ACC112 (cell line): Measurements from ENCODE around the gene SHISA6.

Experiments used
- H2AFZ ChIP-seq: fragments of 200-600 bp; sonication (generic); one replicate; pipeline ENCODE4 v1.6.0; 2017; ENCODE audit warnings: antibody characterized with exemption, low read length; ENCODE audit not compliant: unreplicated experiment
- H3K27ac ChIP-seq: fragments of 200-600 bp; sonication (generic); 2 replicates; pipeline ENCODE4 v1.5.1; 2014; ENCODE audit warnings: low read depth, mild to moderate bottlenecking, antibody characterized with exemption, low read length, moderate library complexity
- H3K27me3 ChIP-seq: fragments of 200-600 bp; sonication (generic); 2 replicates; pipeline ENCODE4 v1.6.1; 2014; ENCODE audit warnings: mild to moderate bottlenecking, antibody characterized with exemption, low read length, moderate library complexity, mixed read lengths; ENCODE audit not compliant: insufficient read depth
- H3K36me3 ChIP-seq: fragments of 200-600 bp; sonication (generic); 2 replicates; pipeline ENCODE4 v1.6.1; 2016; ENCODE audit warnings: mild to moderate bottlenecking, antibody characterized with exemption, low read length, moderate library complexity, mixed read lengths; ENCODE audit not compliant: insufficient read depth
- H3K4me1 ChIP-seq: fragments of 200-600 bp; sonication (generic); one replicate; pipeline ENCODE4 v1.6.1; 2016; ENCODE audit warnings: low read length, mixed read lengths; ENCODE audit not compliant: insufficient read depth, unreplicated experiment, control insufficient read depth
- H3K4me3 ChIP-seq: fragments of 200-600 bp; sonication (generic); 2 replicates; pipeline ENCODE4 v1.5.1; 2014; ENCODE audit warnings: mild to moderate bottlenecking, low read depth, low read length
- H3K79me2 ChIP-seq: fragments of 200-600 bp; sonication (generic); one replicate; pipeline ENCODE4 v1.6.0; 2016; ENCODE audit warnings: low read length; ENCODE audit not compliant: control insufficient read depth, unreplicated experiment, insufficient read depth

The SHISA6 gene

DNA sequence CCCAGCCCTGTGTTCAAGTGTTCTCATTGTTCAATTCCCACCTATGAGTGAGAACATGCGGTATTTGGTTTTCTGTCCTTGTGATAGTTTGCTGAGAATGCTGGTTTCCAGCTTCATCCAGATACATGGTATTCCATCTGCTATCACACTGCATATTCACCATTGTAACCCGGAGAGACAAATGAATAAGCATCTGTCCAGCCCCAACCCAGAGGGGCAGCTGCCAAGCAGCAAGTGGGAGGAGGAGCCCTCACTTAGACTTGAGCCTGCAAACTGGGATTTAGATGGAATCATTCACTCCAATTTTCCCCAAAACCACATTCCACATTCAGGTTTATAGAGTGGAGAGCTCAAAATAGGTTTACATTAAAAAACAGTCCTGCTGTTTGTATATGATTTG is 41.6 kb downstream of the SHISA6 start:
- H3K4me3 ChIP-seq, result no peak overlapping the region
- no peaks in the 10 kb centered on the region for H3K4me1 ChIP-seq
- H3K27ac ChIP-seq, result no peak overlapping the region
- H3K36me3 ChIP-seq, result no peaks in the 10 kb centered on the region
- no peak overlapping the region for H2AFZ ChIP-seq
- no peaks in the 10 kb centered on the region for H3K27me3 ChIP-seq
- H3K79me2 ChIP-seq, result no peaks in the 10 kb centered on the region

DNA sequence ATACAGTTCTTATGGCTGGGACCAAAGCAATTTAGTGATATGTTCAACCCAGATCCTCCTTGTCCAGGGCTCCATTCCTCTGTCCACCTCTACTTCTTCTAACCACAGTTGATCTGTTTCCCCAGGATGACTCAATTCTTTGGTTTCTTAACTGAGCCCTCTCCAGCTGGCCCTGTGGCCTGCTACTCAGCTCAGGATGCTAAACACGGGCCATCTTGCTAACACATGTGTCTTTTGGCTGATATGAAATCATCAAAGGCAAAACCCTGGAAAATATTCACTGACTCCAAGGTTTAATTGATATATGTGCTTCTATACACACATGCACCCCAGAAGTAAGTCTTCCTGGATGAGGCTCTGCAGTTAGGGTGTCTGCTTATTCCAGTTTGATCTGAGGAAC is 43.8 kb downstream of the SHISA6 start:
- Histone ChIP-seq H3K4me1 (no peaks in the 10 kb centered on the region), H3K79me2 (no peaks in the 10 kb centered on the region), H3K27me3 (no peaks in the 10 kb centered on the region), H3K4me3 (no peak overlapping the region), H3K27ac (no peak overlapping the region), H3K36me3 (no peaks in the 10 kb centered on the region), H2AFZ (no peak overlapping the region)

DNA sequence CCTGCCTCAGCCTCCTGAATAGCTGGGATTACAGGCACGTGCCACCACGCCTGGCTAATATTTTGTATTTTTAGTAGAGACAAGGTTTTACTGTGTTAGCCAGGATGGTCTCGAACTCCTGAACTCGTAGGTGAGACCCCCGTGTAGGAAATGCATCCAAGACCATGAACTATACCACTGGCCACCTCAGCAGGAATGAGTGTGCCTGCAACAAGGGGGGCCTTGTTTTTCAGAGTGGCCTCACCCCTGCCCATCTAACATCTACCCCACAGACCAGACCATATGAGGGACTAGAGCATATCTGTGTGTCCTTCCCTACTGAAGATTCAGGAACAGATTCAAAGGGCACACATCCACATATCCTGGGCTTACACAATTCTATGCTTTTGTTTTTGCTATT is 44.9 kb downstream of the SHISA6 start:
- H3K27ac ChIP-seq, result no peak overlapping the region
- no peaks in the 10 kb centered on the region for H3K4me1 ChIP-seq
- no peak overlapping the region for H2AFZ ChIP-seq
- no peaks in the 10 kb centered on the region for H3K36me3 ChIP-seq
- no peaks in the 10 kb centered on the region for H3K27me3 ChIP-seq
- no peaks in the 10 kb centered on the region for H3K79me2 ChIP-seq
- no peak overlapping the region for H3K4me3 ChIP-seq

DNA sequence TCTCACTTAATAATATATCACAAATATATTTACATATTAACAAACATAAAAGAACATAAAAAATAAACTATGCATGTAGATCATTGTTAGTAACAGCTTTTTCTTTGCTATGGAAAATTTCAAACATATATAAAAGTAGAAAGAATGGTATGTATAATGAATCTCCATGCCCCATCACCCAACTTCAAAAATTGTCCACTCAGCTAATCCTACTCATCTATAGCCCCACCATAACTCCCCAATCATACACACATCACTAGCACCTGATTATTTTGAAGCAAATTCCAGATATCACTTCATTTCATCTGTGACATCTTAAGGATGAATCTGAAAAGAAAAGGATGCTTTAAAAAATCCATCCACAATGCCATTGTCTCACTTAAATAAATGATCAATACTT is 46.8 kb downstream of the SHISA6 start:
- Histone ChIP-seq H2AFZ (no peak overlapping the region), H3K4me3 (no peak overlapping the region), H3K36me3 (no peaks in the 10 kb centered on the region), H3K4me1 (no peaks in the 10 kb centered on the region), H3K79me2 (no peaks in the 10 kb centered on the region), H3K27ac (no peak overlapping the region), H3K27me3 (no peaks in the 10 kb centered on the region)

DNA sequence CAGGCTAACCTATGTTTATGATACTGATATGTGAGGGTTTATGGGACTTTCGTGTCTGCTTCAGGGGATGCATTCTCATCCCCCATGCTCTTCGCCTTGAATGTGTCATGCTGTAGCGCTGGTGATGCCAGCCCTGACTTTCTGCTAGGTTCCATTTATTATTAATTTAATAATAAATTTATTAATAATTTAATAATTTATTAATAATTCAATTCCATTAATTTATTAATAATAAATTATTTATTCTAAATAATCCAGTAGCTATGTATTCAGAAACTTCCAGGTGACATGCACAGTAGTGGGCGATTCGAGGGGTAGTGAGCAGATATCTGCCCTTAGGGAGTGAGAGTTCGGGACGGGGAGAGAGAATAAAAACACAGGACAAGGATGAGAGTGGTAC is 49.8 kb downstream of the SHISA6 start:
- Histone ChIP-seq H3K27me3 (no peaks in the 10 kb centered on the region), H3K4me1 (no peaks in the 10 kb centered on the region), H3K36me3 (no peaks in the 10 kb centered on the region), H2AFZ (no peak overlapping the region), H3K4me3 (no peak overlapping the region), H3K27ac (no peak overlapping the region), H3K79me2 (no peaks in the 10 kb centered on the region)

DNA sequence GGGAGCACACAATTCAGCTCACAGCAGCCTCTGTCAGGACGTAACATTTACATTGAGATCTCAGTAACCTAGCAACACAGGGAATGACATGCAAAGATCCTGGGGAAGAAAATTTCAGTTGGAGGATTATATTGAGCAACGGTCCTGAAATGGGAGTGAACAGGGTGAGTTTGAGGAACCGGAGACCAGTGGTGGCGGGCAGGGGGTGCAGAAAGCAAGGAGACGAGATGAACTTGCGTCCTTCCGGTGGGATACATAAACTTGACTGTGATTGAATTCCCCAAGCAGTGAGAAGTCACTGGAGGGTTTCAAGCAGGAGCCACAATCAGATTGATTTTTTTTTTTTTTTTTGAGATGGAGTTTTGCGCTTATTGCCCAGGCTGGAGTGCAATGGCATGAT is 51.5 kb downstream of the SHISA6 start:
- H3K4me3 ChIP-seq, result no peak overlapping the region
- H3K36me3 ChIP-seq, result no peaks in the 10 kb centered on the region
- H3K79me2 ChIP-seq, result no peaks in the 10 kb centered on the region
- H3K27ac ChIP-seq, result no peak overlapping the region
- H3K27me3 ChIP-seq, result no peaks in the 10 kb centered on the region
- no peak overlapping the region for H2AFZ ChIP-seq
- H3K4me1 ChIP-seq, result no peaks in the 10 kb centered on the region

DNA sequence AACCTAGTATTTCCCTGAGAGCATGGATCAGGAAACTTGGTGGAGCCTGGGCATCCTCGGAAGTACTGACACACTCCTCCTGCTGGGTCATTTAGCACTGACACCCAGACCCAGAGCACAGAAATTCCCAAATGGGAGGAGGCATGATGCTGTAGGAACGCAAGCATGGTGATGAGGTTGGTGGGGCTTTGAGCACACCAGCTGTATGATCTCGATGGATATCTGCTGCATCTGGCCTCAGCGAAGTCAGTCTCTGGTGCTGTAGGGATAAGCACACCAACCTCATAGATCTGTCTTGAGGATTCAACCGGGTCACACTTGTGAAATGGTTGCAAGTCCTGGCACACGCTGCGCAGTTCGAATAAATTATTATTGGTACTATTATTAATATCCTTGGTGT is 52.5 kb downstream of the SHISA6 start:
- no peak overlapping the region for H2AFZ ChIP-seq

DNA sequence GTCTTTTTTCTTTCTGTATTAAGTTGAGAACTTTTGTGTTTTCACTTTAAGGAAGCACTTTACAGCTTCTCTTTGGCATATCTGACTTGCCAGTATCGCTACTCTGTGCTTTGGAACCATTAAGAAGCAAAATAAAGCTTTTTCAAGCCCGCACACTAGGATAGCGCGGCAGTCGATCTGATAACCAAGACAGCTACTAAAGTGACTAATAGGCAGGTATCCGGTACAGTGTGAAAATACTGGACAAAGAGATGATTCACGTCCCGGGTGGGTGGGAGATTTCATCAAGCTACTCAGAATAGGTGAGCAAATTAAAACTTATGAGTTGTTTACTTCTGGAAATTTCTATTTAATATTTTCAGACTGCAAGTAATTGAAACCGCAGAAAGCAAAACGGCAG is 53.8 kb downstream of the SHISA6 start:
- Histone ChIP-seq H3K4me3 (no peak overlapping the region), H2AFZ (no peak overlapping the region), H3K36me3 (no peaks in the 10 kb centered on the region), H3K27me3 (no peaks in the 10 kb centered on the region), H3K27ac (no peak overlapping the region), H3K79me2 (no peaks in the 10 kb centered on the region), H3K4me1 (no peaks in the 10 kb centered on the region)

More for the DNA sequence above, 52.5 kb downstream of the SHISA6 start:
- Histone ChIP-seq H3K27ac (no peak overlapping the region), H3K4me3 (no peak overlapping the region), H3K79me2 (no peaks in the 10 kb centered on the region), H3K27me3 (no peaks in the 10 kb centered on the region), H3K36me3 (no peaks in the 10 kb centered on the region), H3K4me1 (no peaks in the 10 kb centered on the region)

DNA sequence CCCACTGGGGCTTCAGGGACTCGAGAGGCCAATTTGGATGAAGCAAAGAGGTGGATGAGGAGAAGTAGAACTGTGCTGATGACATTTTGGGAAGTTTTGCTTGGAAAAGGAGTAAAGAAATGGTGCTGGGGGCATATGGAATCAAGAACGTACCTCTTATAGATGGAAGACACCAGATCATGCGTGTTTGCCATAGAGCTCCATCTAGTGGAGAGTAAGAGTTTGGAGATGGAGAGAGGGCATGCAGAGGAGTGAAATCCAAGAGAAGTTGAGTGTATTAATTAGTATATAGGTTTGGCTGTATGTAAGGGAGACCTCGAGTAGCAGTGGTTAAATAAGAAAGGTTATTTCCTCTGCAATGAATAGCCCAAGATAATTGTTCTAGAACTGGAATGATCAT is 56.0 kb downstream of the SHISA6 start:
- no peak overlapping the region for H3K27ac ChIP-seq
- no peaks in the 10 kb centered on the region for H3K79me2 ChIP-seq
- H2AFZ ChIP-seq, result no peak overlapping the region
- H3K4me1 ChIP-seq, result no peaks in the 10 kb centered on the region
- H3K36me3 ChIP-seq, result no peaks in the 10 kb centered on the region
- H3K4me3 ChIP-seq, result no peak overlapping the region
- no peaks in the 10 kb centered on the region for H3K27me3 ChIP-seq

DNA sequence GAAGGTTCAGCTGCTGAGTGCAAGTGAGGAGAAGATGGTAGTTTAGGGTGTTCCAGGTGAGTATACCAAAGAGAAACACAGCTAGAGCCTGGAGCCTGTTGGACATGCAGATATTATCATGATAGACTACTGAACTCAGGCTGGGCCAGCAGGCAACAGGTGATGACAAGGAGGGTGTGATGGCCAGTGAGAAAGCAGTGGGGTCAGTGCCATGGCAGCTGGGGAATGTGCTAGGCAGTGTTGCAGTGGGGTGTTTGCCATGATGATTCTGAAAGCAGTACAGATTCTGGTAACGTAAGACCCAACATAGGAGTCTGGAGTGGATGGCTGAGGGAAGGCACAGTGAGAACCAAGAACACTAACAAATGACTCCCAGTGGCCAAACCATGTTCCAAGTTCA is 57.4 kb downstream of the SHISA6 start:
- Histone ChIP-seq H3K79me2 (no peaks in the 10 kb centered on the region), H3K36me3 (no peaks in the 10 kb centered on the region), H3K4me1 (no peaks in the 10 kb centered on the region), H2AFZ (no peak overlapping the region), H3K27ac (no peak overlapping the region), H3K4me3 (no peak overlapping the region), H3K27me3 (no peaks in the 10 kb centered on the region)

DNA sequence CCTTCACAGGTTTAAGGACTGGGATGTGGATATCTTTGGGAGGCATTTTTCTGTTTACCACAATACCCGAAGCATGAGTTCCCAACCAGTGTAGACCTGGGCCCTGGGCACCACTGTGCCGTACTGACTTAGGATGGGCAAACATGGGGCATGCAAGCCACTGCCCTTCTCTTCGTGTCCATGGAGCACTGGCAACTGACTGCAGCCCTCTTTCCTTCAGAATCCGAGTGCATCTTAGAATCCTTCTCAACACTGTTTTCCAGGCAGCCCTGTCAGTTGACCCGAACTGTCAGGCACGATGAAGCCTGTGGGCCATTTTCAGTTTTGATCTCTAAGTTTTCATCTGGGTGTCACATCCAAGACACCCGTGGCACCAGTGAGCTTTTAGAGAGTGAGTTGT is 59.2 kb downstream of the SHISA6 start:
- no peak overlapping the region for H3K4me3 ChIP-seq
- H3K79me2 ChIP-seq, result no peaks in the 10 kb centered on the region
- H3K4me1 ChIP-seq, result no peaks in the 10 kb centered on the region
- no peaks in the 10 kb centered on the region for H3K36me3 ChIP-seq
- no peaks in the 10 kb centered on the region for H3K27me3 ChIP-seq
- H3K27ac ChIP-seq, result no peak overlapping the region
- no peak overlapping the region for H2AFZ ChIP-seq

DNA sequence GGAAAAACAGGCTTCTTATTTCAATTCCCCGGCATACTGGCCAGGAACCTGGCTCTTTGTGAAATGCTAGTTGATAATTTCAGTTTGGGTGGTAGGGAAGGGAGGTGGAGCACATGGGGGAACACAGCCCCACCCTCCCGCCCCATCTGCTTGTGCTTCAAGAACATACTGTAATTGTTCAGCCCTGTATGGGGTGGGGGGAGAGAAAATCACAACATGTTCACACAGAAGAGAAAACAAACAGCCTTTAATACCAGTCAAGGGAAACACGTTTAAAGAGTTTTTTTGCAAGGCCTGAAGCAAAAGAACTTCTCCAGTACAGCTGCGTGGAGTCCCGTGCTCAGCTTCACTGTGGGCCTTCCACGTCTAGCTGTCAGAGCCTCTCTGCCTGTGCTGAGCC is 59.7 kb downstream of the SHISA6 start:
- no peaks in the 10 kb centered on the region for H3K36me3 ChIP-seq
- H3K4me1 ChIP-seq, result no peaks in the 10 kb centered on the region
- no peak overlapping the region for H2AFZ ChIP-seq
- H3K27me3 ChIP-seq, result no peaks in the 10 kb centered on the region
- H3K79me2 ChIP-seq, result no peaks in the 10 kb centered on the region
- H3K4me3 ChIP-seq, result no peak overlapping the region
- H3K27ac ChIP-seq, result no peak overlapping the region
